T-helper 1 cell (primary cell): ENCODE data around the gene PIGZ.

Experiments
- DNase-seq, 5 donors: peaks; one replicate each; pipeline ENCODE4 v3.0.0-alpha.2; 2012 to 2020

The PIGZ gene

DNA sequence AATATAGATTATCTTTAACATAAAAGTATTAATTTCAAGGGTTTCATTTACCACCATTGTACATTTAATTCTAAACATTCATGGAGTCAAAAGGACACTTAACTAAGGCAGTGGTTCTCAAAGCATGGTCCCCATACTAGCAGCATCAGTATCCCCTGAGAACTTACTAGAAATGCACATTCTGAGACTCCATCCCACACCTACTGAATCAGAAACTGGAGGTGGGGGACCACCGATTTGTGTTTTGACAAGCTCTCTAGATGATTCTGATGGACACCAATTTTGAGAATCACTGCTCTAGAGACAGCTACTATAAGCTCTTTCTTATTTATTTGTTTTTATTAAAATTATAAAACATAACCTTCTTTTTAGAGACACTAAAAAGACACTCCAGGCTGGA, 66.9 kb downstream of the PIGZ start:
- no peak for DNase-seq
